Measurements from ENCODE around the gene ZBED6.

- TF ChIP-seq POLR2AphosphoS5 (IDR thresholded peaks at IDR 0.05; ENCODE audit: insufficient read depth in 1 of 2, low read depth in 1 of 2) (no peak), CTCF (IDR thresholded peaks at IDR 0.05) (no peak), POLR2A (IDR thresholded peaks at IDR 0.05) (no peak)
Measured at GRCh38 chr1:203760506-203760905, 34.9 kb upstream of the ZBED6 start.

Measured in vagina (tissue), 2 donors.